ENCODE results near the gene ZFTA.

- TF ChIP-seq YY1 (IDR thresholded peaks at IDR 0.05; ENCODE audit: insufficient read depth, insufficient read length) (no peak), SUZ12 (IDR thresholded peaks at IDR 0.05; ENCODE audit: extremely low read depth, insufficient read depth, insufficient read length) (no peak), ZNF274 (IDR thresholded peaks at IDR 0.05; ENCODE audit: low read depth, low read length) (no peak)
Measured at GRCh38 chr11:63783925-63784592, 15.5 kb upstream of the ZFTA start.
